AG04449 (cell line): ENCODE data around the gene HDAC4.

Source experiments
- CTCF ChIA-PET: fragments of 350-600 bp; formaldehyde crosslinking; extraction: SDS; loops from one replicate; lab custom pipeline; 2021; ENCODE audit warnings: antibody characterized with exemption; lab: Yijun Ruan, JAX
- POLR2A ChIA-PET: fragments of 400-600, 350-600 bp; formaldehyde crosslinking; extraction: SDS; loops from one replicate; lab custom pipeline; 2020; ENCODE audit warnings: antibody characterized with exemption, inconsistent platforms; lab: Yijun Ruan, JAX
- DNase-seq: peaks from one replicate; pipeline ENCODE4 v3.0.0-alpha.2; 2010; ENCODE audit warnings: low read depth, low spot score
- H3K4me3 ChIP-seq: 2 replicates; pipeline ENCODE4 v1.5.1; 2011; ENCODE audit warnings: low read depth, mild to moderate bottlenecking, control low read depth, low read length
- CTCF ChIP-seq: IDR thresholded peaks from one replicate; pipeline ENCODE4 v1.5.1; 2011; ENCODE audit warnings: mild to moderate bottlenecking, moderate library complexity, low read length, control low read depth, inconsistent platforms; ENCODE audit not compliant: insufficient read depth; ENCODE audit errors: missing control alignments

HDAC4 gene

GRCh38 chr2:239378918-239379640, 21.7 kb downstream of the HDAC4 start:
- no peak for DNase-seq
- no peak overlapping the region for H3K4me3 ChIP-seq
- ChIA-PET POLR2A (no interaction called here), CTCF (no interaction called here)
- TF ChIP-seq CTCF, result no peak

- TF ChIP-seq CTCF, result no peak
- POLR2A ChIA-PET, result no interaction called here
- no peak for DNase-seq
- CTCF ChIA-PET, result no interaction called here
- no peak overlapping the region for H3K4me3 ChIP-seq
Measured at GRCh38 chr2:239378021-239378917, 22.6 kb downstream of the HDAC4 start.

- TF ChIP-seq CTCF, result no peak
- H3K4me3 ChIP-seq, result no peak overlapping the region
- ChIA-PET CTCF (no interaction called here), POLR2A (no interaction called here)
- no peak for DNase-seq
Measured at GRCh38 chr2:239377591-239377990, 23.2 kb downstream of the HDAC4 start.

- CTCF ChIA-PET, result no interaction called here
- no peak for DNase-seq
- H3K4me3 ChIP-seq, result no peak overlapping the region
- TF ChIP-seq CTCF, result no peak
- POLR2A ChIA-PET, result no interaction called here
Measured at GRCh38 chr2:239376942-239377531, 23.8 kb downstream of the HDAC4 start.

- no peak overlapping the region for H3K4me3 ChIP-seq
- no peak for DNase-seq
- ChIA-PET CTCF (no interaction called here), POLR2A (no interaction called here)
- no peak for TF ChIP-seq CTCF
Measured at GRCh38 chr2:239376351-239376750, 24.5 kb downstream of the HDAC4 start.
